Measurements from ENCODE around the gene VAT1L.

DNA sequence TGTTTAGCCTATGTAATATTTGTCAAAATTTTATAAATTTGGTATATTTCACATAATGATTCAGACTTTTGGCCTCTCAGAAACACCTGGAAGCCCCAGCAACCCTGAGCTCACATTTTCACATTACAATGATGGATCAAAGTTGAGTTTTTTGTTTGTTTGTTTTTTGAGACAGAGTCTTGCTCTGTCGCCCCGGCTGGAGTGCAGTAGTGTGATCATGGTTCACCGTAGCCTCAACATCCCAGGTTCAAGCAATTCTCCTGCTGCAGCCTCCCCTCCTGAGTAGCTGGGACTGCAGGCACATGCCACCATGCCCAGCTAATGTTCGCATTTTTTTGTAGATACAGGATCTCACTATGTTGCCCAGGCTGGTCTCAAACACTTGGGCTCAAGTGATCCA lies 10.6 kb upstream of the VAT1L start:
- TF ChIP-seq ZNF274 (IDR thresholded peaks at IDR 0.05; ENCODE audit: low read depth, low read length), result no peak
- TF ChIP-seq YY1 (IDR thresholded peaks at IDR 0.05; ENCODE audit: insufficient read depth, insufficient read length), result no peak
- no peak for TF ChIP-seq SUZ12 (IDR thresholded peaks at IDR 0.05; ENCODE audit: extremely low read depth, insufficient read depth, insufficient read length)

All from NT2/D1 (cell line).